ENCODE results near the gene SNAPC4.
A peak's percentile ranks its signal among the peaks of the same experiment; 100 is the strongest.

Gene SNAPC4

GRCh38 chr9:136436055-136436634, 36.2 kb upstream of the SNAPC4 start:
- H3K4me2 ChIP-seq, result peak overlapping the region; percentile 87 to 100 (median 98); a peak in 21 of 22 replicates
- no peak overlapping the region for H3K27ac ChIP-seq
- peak overlapping the region in 9 of 11 experiments; percentile 4 to 97 (median 90); a peak in 10 of 22 replicates for H3K9ac ChIP-seq
- H3K36me3 ChIP-seq, result peaks cover 25 to 66% (median 52%) of the 10 kb centered on the region in 11 experiments
- H3K9me3 ChIP-seq (replicated peaks in 1 of 11), result no peaks in the 10 kb centered on the region
- no peak for TF ChIP-seq Cebpa-rat (IDR thresholded peaks at IDR 0.05)
- no peaks in the 10 kb centered on the region for H3K27me3 ChIP-seq
- peaks cover 37 to 43% (median 41%) of the 10 kb centered on the region in 10 experiments for H3K4me1 ChIP-seq
- peaks cover 64 to 91% (median 85%) of the 10 kb centered on the region in 11 experiments; a peak in 21 of 22 replicates for H4K20me1 ChIP-seq
- H3K4me3 ChIP-seq, result no peak overlapping the region; a peak in 1 of 20 replicates

- Histone ChIP-seq H3K36me3 (peaks cover 31 to 73% (median 59%) of the 10 kb centered on the region in 11 experiments; a peak in 21 of 22 replicates), H3K27me3 (no peaks in the 10 kb centered on the region), H3K4me1 (peaks cover 23 to 29% (median 26%) of the 10 kb centered on the region in 10 experiments), H4K20me1 (peaks cover 54 to 88% (median 73%) of the 10 kb centered on the region in 11 experiments; a peak in 21 of 22 replicates), H3K9me3 (replicated peaks in 1 of 11) (no peaks in the 10 kb centered on the region), H3K9ac (no peak overlapping the region), H3K27ac (no peak overlapping the region), H3K4me3 (no peak overlapping the region), H3K4me2 (no peak overlapping the region)
- no peak for TF ChIP-seq Cebpa-rat (IDR thresholded peaks at IDR 0.05)
These were observed 34.7 kb upstream of the SNAPC4 start for GRCh38 chr9:136434580-136435169.

- Histone ChIP-seq H3K4me3 (no peak overlapping the region), H4K20me1 (peaks cover 54 to 92% (median 79%) of the 10 kb centered on the region in 11 experiments; a peak in 21 of 22 replicates), H3K27me3 (no peaks in the 10 kb centered on the region), H3K9me3 (replicated peaks in 1 of 11) (no peaks in the 10 kb centered on the region), H3K4me2 (no peak overlapping the region), H3K36me3 (peaks cover 37 to 80% (median 66%) of the 10 kb centered on the region in 11 experiments), H3K9ac (no peak overlapping the region), H3K4me1 (peaks cover 23 to 29% (median 26%) of the 10 kb centered on the region in 10 experiments), H3K27ac (no peak overlapping the region)
- TF ChIP-seq Cebpa-rat (IDR thresholded peaks at IDR 0.05), result no peak
These were observed 34.0 kb upstream of the SNAPC4 start for GRCh38 chr9:136433849-136434579.

DNA sequence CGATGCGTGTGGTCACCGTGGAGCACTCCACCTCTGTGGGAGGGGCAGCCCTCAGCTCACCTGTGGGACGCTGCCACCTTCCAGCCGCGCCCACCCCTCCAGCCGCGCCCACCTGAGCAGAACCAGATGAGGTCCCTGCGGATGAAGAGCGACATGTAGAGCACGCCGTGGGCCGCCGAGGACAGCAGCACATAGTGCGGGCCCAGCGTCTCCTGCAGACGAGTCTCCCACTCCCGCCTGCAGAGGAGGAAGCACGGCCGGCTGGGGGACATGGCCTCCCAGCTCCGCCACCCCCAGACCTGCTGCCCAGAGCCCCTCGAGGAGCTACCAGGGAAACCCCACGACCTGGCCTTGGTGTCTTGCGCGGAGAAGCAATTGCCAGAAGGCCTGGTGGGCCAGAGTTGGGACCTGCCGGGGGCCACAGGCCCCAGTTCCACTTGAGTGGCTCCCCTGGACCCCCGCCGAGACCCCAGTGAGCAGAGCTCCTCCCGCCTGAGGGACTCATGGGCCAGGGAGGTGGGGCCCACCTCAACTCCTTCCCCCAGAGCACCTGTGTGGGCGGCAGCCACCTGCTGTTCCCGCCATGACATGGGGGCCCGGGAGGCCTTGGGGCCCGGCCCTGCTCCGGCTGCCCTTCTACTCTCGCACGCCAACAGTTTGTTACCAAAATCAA, 33.2 kb upstream of the SNAPC4 start:
- H3K27me3 ChIP-seq, result no peaks in the 10 kb centered on the region
- H3K4me2 ChIP-seq, result no peak overlapping the region
- H3K9me3 ChIP-seq (replicated peaks in 1 of 11), result no peaks in the 10 kb centered on the region
- H3K4me3 ChIP-seq, result no peak overlapping the region
- peaks cover 51 to 89% (median 74%) of the 10 kb centered on the region in 11 experiments; a peak in 21 of 22 replicates for H4K20me1 ChIP-seq
- no peak for TF ChIP-seq Cebpa-rat (IDR thresholded peaks at IDR 0.05)
- peaks cover 43 to 88% (median 74%) of the 10 kb centered on the region in 11 experiments for H3K36me3 ChIP-seq
- H3K9ac ChIP-seq, result no peak overlapping the region
- H3K27ac ChIP-seq, result no peak overlapping the region
- peaks cover 22 to 23% (median 22%) of the 10 kb centered on the region in 10 experiments for H3K4me1 ChIP-seq

DNA sequence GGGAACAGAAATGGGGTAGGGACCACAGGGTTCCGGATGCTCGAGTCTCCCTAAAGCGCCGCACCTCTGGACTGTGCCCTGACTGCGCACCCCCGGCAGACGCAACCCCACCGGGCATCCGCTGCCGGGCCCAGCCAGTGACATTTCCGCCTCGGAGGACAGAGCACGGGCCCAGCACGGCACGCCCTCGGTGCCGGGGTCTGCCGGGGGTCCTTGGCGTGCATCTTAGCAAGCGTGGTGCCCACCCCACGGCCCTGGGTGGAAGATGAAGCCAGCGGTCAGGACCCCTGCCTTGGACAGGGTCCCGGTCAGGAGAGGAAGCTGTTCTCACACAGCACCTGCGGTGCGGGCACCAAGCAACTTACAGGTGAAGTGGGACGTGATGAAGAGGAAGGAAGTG, 32.6 kb upstream of the SNAPC4 start:
- H3K9me3 ChIP-seq (replicated peaks in 1 of 11), result no peaks in the 10 kb centered on the region
- H3K9ac ChIP-seq, result no peak overlapping the region
- no peak overlapping the region for H3K27ac ChIP-seq
- H3K27me3 ChIP-seq, result no peaks in the 10 kb centered on the region
- peaks cover 43 to 91% (median 77%) of the 10 kb centered on the region in 11 experiments for H3K36me3 ChIP-seq
- peaks cover 16 to 17% (median 16%) of the 10 kb centered on the region in 10 experiments for H3K4me1 ChIP-seq
- TF ChIP-seq Cebpa-rat (IDR thresholded peaks at IDR 0.05), result no peak
- peaks cover 45 to 84% (median 69%) of the 10 kb centered on the region in 11 experiments; a peak in 21 of 22 replicates for H4K20me1 ChIP-seq
- H3K4me3 ChIP-seq, result no peak overlapping the region
- no peak overlapping the region for H3K4me2 ChIP-seq

DNA sequence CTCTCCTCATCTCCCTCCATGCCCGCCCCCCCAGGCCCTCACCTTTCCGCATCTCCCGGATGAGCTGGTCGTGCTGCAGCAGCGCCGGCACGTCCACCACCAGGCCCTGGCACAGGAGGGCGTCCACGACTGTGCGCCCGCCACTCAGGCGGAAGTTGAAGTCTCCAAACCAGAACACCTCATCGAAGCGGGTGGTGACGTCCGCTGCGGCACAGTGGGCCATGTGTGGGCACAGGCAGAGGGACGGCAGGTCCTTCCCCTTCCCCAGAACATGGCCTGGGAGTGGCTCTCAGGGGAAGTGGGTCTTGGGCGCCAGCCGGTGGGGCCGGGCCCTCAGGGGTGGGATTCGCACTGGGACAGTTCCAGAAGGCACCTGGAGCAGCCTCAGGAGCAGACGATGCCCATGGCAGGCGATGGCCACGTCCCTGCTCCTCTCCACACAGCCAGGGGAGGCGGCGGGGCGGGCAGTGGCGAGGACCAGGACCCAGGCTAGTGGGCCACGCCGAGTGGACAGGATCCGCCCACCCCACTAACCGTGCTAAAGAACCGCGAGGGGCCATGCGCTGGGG, 31.9 kb upstream of the SNAPC4 start:
- Histone ChIP-seq H4K20me1 (peaks cover 38 to 84% (median 69%) of the 10 kb centered on the region in 11 experiments; a peak in 21 of 22 replicates), H3K27me3 (no peaks in the 10 kb centered on the region), H3K4me3 (no peak overlapping the region), H3K4me1 (peaks cover 8 to 10% (median 9%) of the 10 kb centered on the region in 10 experiments), H3K9me3 (replicated peaks in 1 of 11) (no peaks in the 10 kb centered on the region), H3K4me2 (no peak overlapping the region), H3K9ac (no peak overlapping the region), H3K36me3 (peaks cover 44 to 91% (median 80%) of the 10 kb centered on the region in 11 experiments), H3K27ac (no peak overlapping the region)
- no peak for TF ChIP-seq Cebpa-rat (IDR thresholded peaks at IDR 0.05)

DNA sequence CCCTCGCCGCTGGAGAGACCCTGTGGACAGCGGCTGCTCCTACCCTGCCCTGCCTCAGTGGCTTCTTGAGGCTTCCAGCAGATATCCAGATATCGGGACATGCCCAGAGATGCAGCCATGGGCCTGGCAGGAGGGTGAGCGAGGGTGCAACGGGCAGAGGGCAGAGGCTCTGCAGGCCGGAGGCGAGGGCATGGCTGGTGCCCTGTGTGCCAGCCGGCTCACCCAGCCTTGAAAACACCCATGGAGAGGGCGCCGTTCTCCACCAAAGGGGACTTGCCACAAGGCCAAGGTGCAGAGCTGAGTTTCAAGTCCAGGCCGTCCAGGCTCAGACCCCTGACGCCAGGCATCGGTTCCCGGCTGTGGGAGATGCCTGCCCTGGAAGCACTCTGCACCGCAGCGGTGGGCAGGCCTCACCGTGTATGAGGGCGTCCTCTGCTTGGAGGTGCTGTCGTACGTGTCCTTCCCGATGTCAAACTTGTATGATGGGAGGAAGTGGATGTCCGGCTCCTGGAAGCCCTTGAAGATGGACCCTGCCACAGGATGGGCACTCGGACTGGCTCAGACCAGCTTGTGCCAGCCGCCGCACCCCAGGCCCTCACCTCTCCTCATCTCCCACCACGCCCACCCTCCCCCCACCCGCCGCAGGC, 30.7 kb upstream of the SNAPC4 start:
- no peak for TF ChIP-seq Cebpa-rat (IDR thresholded peaks at IDR 0.05)
- peaks cover 45 to 92% (median 84%) of the 10 kb centered on the region in 11 experiments for H3K36me3 ChIP-seq
- peaks cover 26 to 84% (median 69%) of the 10 kb centered on the region in 11 experiments; a peak in 21 of 22 replicates for H4K20me1 ChIP-seq
- peak overlapping the region in 1 of 11 experiments; percentile 12; a peak in 1 of 22 replicates for H3K9ac ChIP-seq
- H3K9me3 ChIP-seq (replicated peaks in 1 of 11), result no peaks in the 10 kb centered on the region
- H3K4me3 ChIP-seq, result no peak overlapping the region
- H3K4me1 ChIP-seq, result no peaks in the 10 kb centered on the region; a peak in 1 of 20 replicates
- no peaks in the 10 kb centered on the region for H3K27me3 ChIP-seq
- H3K4me2 ChIP-seq, result no peak overlapping the region
- no peak overlapping the region for H3K27ac ChIP-seq
